ENCODE measurements around the gene FABP1.

- TF ChIP-seq CTCF (IDR thresholded peaks at IDR 0.05) = no peak
- no peak for TF ChIP-seq POLR2AphosphoS5 (IDR thresholded peaks at IDR 0.05)
Measured at GRCh38 chr2:88139203-88139702, 11.4 kb upstream of the FABP1 start.
